ENCODE data around the gene SULT2B1. TPM values are rescaled to one million over a fixed set of nuclear protein-coding genes. Genes with fewer than 3 reads are reported as not detected.

SULT2B1 gene
- total RNA-seq, 2 donors from 2014 or later = not detected

GRCh38 chr19:48539503-48540096 lies 12.4 kb upstream of the SULT2B1 start:
- H3K27ac ChIP-seq = no peak overlapping the region
- no peak overlapping the region for H3K4me3 ChIP-seq
- no peaks in the 10 kb centered on the region for H3K27me3 ChIP-seq (replicated peaks; ENCODE audit: insufficient read depth)
- DNase-seq (ENCODE audit: low spot score) (no peak), ATAC-seq (ENCODE audit: insufficient number of reproducible peaks, low FRiP score, low read depth) (no peak)
- H3K36me3 ChIP-seq = no peaks in the 10 kb centered on the region
- H3K4me1 ChIP-seq (ENCODE audit: control insufficient read depth in 1 of 2, low read depth in 2 of 2) = no peaks in the 10 kb centered on the region
- H3K9me3 ChIP-seq = no peaks in the 10 kb centered on the region
- TF ChIP-seq CTCF (IDR thresholded peaks at IDR 0.05) = no peak

GRCh38 chr19:48540110-48540509 lies 11.9 kb upstream of the SULT2B1 start:
- ATAC-seq (ENCODE audit: insufficient number of reproducible peaks, low FRiP score, low read depth) (no peak), DNase-seq (ENCODE audit: low spot score) (no peak)
- no peaks in the 10 kb centered on the region for H3K36me3 ChIP-seq
- H3K4me3 ChIP-seq = no peak overlapping the region
- TF ChIP-seq CTCF (IDR thresholded peaks at IDR 0.05) = no peak
- H3K27ac ChIP-seq = no peak overlapping the region
- H3K9me3 ChIP-seq = no peaks in the 10 kb centered on the region
- no peaks in the 10 kb centered on the region for H3K27me3 ChIP-seq (replicated peaks; ENCODE audit: insufficient read depth)
- no peaks in the 10 kb centered on the region for H3K4me1 ChIP-seq (ENCODE audit: control insufficient read depth in 1 of 2, low read depth in 2 of 2)

- H3K27ac ChIP-seq = no peak overlapping the region
- DNase-seq (ENCODE audit: low spot score) (no peak), ATAC-seq (ENCODE audit: insufficient number of reproducible peaks, low FRiP score, low read depth) (no peak)
- no peaks in the 10 kb centered on the region for H3K27me3 ChIP-seq (replicated peaks; ENCODE audit: insufficient read depth)
- no peaks in the 10 kb centered on the region for H3K4me1 ChIP-seq (ENCODE audit: control insufficient read depth in 1 of 2, low read depth in 2 of 2)
- TF ChIP-seq CTCF (IDR thresholded peaks at IDR 0.05) = no peak
- no peak overlapping the region for H3K4me3 ChIP-seq
- no peaks in the 10 kb centered on the region for H3K9me3 ChIP-seq
- H3K36me3 ChIP-seq = no peaks in the 10 kb centered on the region
Observed at GRCh38 chr19:48541813-48542212, 10.2 kb upstream of the SULT2B1 start.

GRCh38 chr19:48543121-48543710 lies 8.8 kb upstream of the SULT2B1 start:
- no peaks in the 10 kb centered on the region for H3K4me1 ChIP-seq (ENCODE audit: control insufficient read depth in 1 of 2, low read depth in 2 of 2)
- H3K36me3 ChIP-seq = no peaks in the 10 kb centered on the region
- H3K27me3 ChIP-seq (replicated peaks; ENCODE audit: insufficient read depth) = no peaks in the 10 kb centered on the region
- no peak overlapping the region for H3K27ac ChIP-seq
- TF ChIP-seq CTCF (IDR thresholded peaks at IDR 0.05) = no peak
- no peak for DNase-seq (ENCODE audit: low spot score)
- H3K4me3 ChIP-seq = no peak overlapping the region
- ATAC-seq (ENCODE audit: insufficient number of reproducible peaks, low FRiP score, low read depth) = no peak
- no peaks in the 10 kb centered on the region for H3K9me3 ChIP-seq

- Histone ChIP-seq H3K27me3 (replicated peaks; ENCODE audit: insufficient read depth) (no peaks in the 10 kb centered on the region), H3K4me1 (ENCODE audit: control insufficient read depth in 1 of 2, low read depth in 2 of 2) (no peaks in the 10 kb centered on the region), H3K4me3 (no peak overlapping the region), H3K36me3 (no peaks in the 10 kb centered on the region), H3K27ac (no peak overlapping the region), H3K9me3 (no peaks in the 10 kb centered on the region)
- ATAC-seq (ENCODE audit: insufficient number of reproducible peaks, low FRiP score, low read depth) (no peak), DNase-seq (ENCODE audit: low spot score) (no peak)
- no peak for TF ChIP-seq CTCF (IDR thresholded peaks at IDR 0.05)
Observed at GRCh38 chr19:48544856-48545750, 6.9 kb upstream of the SULT2B1 start.
